B cell (primary cell): Measurements from ENCODE around the gene ATF4. TPM values are rescaled to one million over a fixed set of nuclear protein-coding genes. Genes with fewer than 3 reads are reported as not detected.
A peak's percentile ranks its signal among the peaks of the same experiment; 100 is the strongest.

Experiments used
- ATAC-seq: fragments of 200-7000 bp; cut with Tn5 transposase; one replicate; pipeline ENCODE4 v1.10.0; 2021; ENCODE audit warnings: low read depth, mild to moderate bottlenecking, moderate number of reproducible peaks, moderate library complexity
- CTCF ChIA-PET: fragments of 350-600 bp; sonication (Branson Sonifier 250); formaldehyde crosslinking; loops from one replicate; lab custom pipeline; 2021; ENCODE audit warnings: antibody characterized with exemption, inconsistent platforms; lab: Charles Lee
- POLR2A ChIA-PET: fragments of 350-600 bp; sonication (Branson Sonifier 250); formaldehyde crosslinking; loops from one replicate; lab custom pipeline; 2021; ENCODE audit warnings: antibody characterized with exemption; lab: Charles Lee
- DNase-seq: peaks from one replicate; pipeline ENCODE4 v3.0.0; 2013
- H2AFZ ChIP-seq: 2 replicates; pipeline ENCODE4 v1.6.1; 2012; ENCODE audit warnings: mild to moderate bottlenecking, low read depth, low read length; ENCODE audit not compliant: insufficient read depth, poor library complexity, severe bottlenecking
- H3K27ac ChIP-seq, 2 donors: 1 replicate in 1 of 2; 2 replicates in 1 of 2; pipeline ENCODE4 v1.5.1; 2012 to 2013; ENCODE audit warnings: low read length in 2 of 2, mild to moderate bottlenecking in 2 of 2, moderate library complexity in 1 of 2
- H3K27me3 ChIP-seq, 4 experiments: fragments of 200-600 bp in 1 of 4; sonication (generic) in 1 of 4; replicated peaks in 1 of 4; 1 replicate in 2 of 4; 2 replicates in 2 of 4; pipeline versions ENCODE4 v1.6.1 to v1.7.0; 2013 to 2016; ENCODE audit warnings: low read length in 3 of 4, mild to moderate bottlenecking in 2 of 4, mixed read lengths in 1 of 4, moderate library complexity in 1 of 4; ENCODE audit not compliant: insufficient read depth in 4 of 4, control insufficient read depth in 3 of 4; ENCODE audit errors: control extremely low read depth in 1 of 4
- H3K36me3 ChIP-seq, 2 experiments: replicated peaks in 1 of 2; 1 replicate in 1 of 2; 2 replicates in 1 of 2; pipeline versions ENCODE4 v1.6.1 to v1.7.1; 2013; ENCODE audit warnings: low read length in 1 of 2; ENCODE audit not compliant: insufficient read depth in 2 of 2, control insufficient read depth in 1 of 2; ENCODE audit errors: control extremely low read depth in 1 of 2, extremely low read depth in 1 of 2
- H3K4me1 ChIP-seq, 2 donors: fragments of 200-600 bp in 1 of 2; sonication (generic) in 1 of 2; 1 replicate in 1 of 2; 2 replicates in 1 of 2; pipeline versions ENCODE4 v1.5.1 to v1.6.1; 2013 to 2017; ENCODE audit warnings: low read length in 2 of 2; ENCODE audit not compliant: control insufficient read depth in 2 of 2, insufficient read depth in 2 of 2
- H3K4me2 ChIP-seq: replicated peaks from 2 replicates; pipeline ENCODE3; 2012; ENCODE audit warnings: mild to moderate bottlenecking, low read depth, low read length; ENCODE audit not compliant: poor library complexity, severe bottlenecking
- H3K4me3 ChIP-seq, 5 experiments: fragments of 200-600 bp in 1 of 5; sonication (generic) in 1 of 5; 1 replicate in 3 of 5; 2 replicates in 2 of 5; pipeline versions ENCODE4 v1.5.1 to v1.7.0; 2011 to 2016; ENCODE audit warnings: low read length in 4 of 5, mild to moderate bottlenecking in 4 of 5, low read depth in 2 of 5, control low read depth in 1 of 5, moderate library complexity in 1 of 5; ENCODE audit not compliant: insufficient read depth in 1 of 5; ENCODE audit errors: control extremely low read depth in 1 of 5, extremely low read depth in 1 of 5
- H3K79me2 ChIP-seq: fragments of 200-600 bp; sonication (generic); one replicate; pipeline ENCODE4 v1.6.0; 2016; ENCODE audit warnings: low read length; ENCODE audit not compliant: control insufficient read depth, insufficient read depth
- H3K9ac ChIP-seq: fragments of 200-600 bp; sonication (generic); 2 replicates; pipeline ENCODE4 v1.6.1; 2017; ENCODE audit warnings: mild to moderate bottlenecking, low read length, moderate library complexity
- H3K9me3 ChIP-seq, 3 donors: one replicate each; pipeline versions ENCODE4 v1.6.1 to v1.7.1; 2013; ENCODE audit warnings: low read length in 2 of 3; ENCODE audit not compliant: control insufficient read depth in 2 of 3, insufficient read depth in 1 of 3; ENCODE audit errors: control extremely low read depth in 1 of 3
- H4K20me1 ChIP-seq: 2 replicates; pipeline ENCODE4 v1.6.0; 2012; ENCODE audit warnings: mild to moderate bottlenecking, low read length; ENCODE audit not compliant: insufficient read depth, control insufficient read depth, poor library complexity, severe bottlenecking
- H3K27ac Mint-ChIP-seq: one replicate; pipeline ENCODE4 v1.8.0; 2021; ENCODE audit warnings: mixed read lengths
- H3K27me3 Mint-ChIP-seq: one replicate; pipeline ENCODE4 v1.8.0; 2021; ENCODE audit warnings: mixed read lengths
- H3K4me1 Mint-ChIP-seq: one replicate; pipeline ENCODE4 v1.8.0; 2021; ENCODE audit warnings: mixed read lengths
- H3K4me3 Mint-ChIP-seq: one replicate; pipeline ENCODE4 v1.8.0; 2021; ENCODE audit warnings: mixed read lengths
- H3K9me3 Mint-ChIP-seq: one replicate; pipeline ENCODE4 v1.8.0; 2022; ENCODE audit warnings: mixed read lengths; ENCODE audit not compliant: insufficient read depth
- EZH2 ChIP-seq: IDR thresholded peaks from 2 replicates; pipeline ENCODE4 v1.6.1; 2012; ENCODE audit warnings: borderline replicate concordance, low read depth, mild to moderate bottlenecking, moderate library complexity, low read length; ENCODE audit not compliant: insufficient read depth, poor library complexity, severe bottlenecking
- WGBS: methylation state at CpG from one replicate; pipeline ENCODE4 v1.1.5; 2013; ENCODE audit warnings: missing lambda C conversion rate; ENCODE audit not compliant: insufficient coverage; 5-methylcytosine and 5-hydroxymethylcytosine counted together
- intact Hi-C: fragments of 100-400 bp; cut with micrococcal nuclease; formaldehyde crosslinking; loops from one replicate; pipeline ENCODE4 v1.10.0; 2022
- polyA plus RNA-seq: library from polyadenylated mRNA; depleted of rRNA; stranded (reverse); fragments of >200 nt; gene quantifications from 2 replicates; pipeline ENCODE4 v1.2.3, GENCODE V29; 2012
- total RNA-seq, 2 donors: library from RNA; stranded (reverse); fragments of 120-200 nt in 1 of 2; gene quantifications; 1 replicate in 1 of 2; 2 replicates in 1 of 2; pipeline versions ENCODE4 v1.2.3 to v1.2.4, GENCODE V29; 2013 to 2022
- TF ChIP-seq, protein P1 (sequence below): fragments of 200-600 bp; IDR thresholded peaks from one replicate; pipeline ENCODE4 v1.8.0; 2022; ENCODE audit warnings: antibody characterized with exemption, mild to moderate bottlenecking

The ATF4 gene
- total and polyA plus RNA-seq, 2 donors (not counting 1 experiment from before 2014, with no cell fraction given), result 244 to 678 TPM

DNA sequence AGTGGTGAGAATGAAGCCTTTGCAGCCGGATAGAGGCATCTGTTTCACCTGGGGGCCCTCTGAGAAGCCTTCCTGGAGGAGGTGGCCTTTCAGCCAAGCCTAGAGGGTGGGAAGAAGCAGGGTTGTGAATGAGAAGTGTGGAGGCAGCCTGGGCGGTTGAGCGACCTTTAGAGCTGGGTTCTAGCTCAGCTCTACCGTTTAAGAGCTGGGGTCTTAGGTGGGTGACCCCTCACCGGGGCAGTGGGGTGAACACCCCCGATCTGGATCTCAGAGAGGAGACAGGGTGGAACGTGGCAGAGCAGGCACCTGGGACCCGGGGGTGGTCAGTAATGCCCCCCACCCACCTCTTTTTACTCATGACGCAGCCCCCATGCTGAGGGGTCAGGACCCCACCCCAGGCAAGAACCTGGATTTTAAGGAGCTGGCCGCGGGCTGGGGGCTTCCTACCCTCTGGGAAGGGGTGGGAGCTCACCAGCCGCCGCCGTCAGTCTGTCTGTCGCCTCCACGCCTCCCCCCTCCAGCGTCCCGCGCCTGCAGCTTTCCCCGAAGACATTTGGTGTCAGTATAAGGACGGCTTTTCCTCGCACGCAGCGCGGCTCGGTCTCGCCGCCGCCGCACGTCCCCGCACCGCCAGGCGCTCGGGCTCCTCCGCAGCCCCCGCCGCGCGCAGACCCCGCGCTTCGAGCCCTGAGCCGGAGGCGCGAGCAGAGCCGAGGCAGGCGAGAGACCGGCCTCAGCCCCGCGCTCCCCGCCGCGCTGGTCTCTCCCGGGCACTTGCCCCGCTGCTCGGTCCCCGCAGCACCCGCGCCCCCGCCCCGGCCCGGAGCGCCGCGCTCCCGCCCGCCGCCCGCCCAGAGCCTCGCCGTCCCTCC, 36.8 kb downstream of the ATF4 start:
- CTCF ChIA-PET, result interaction anchor here (0.6 to 7.6 kb wide), 4 partner anchors 299 to 467 kb away, joined by 3 to 68 read pairs (median 3); no protein-coding TSS in a partner anchor
- no peaks in the 10 kb centered on the region for H3K9me3 Mint-ChIP-seq
- peaks cover 0 to 67% (median 27%) of the 10 kb centered on the region in 4 experiments for H3K27me3 ChIP-seq
- ATAC-seq (peak; percentile 14), DNase-seq (peak; percentile 42)
- H3K4me3 Mint-ChIP-seq, result peak overlapping the region; percentile 74
- no peak overlapping the region for H3K4me3 ChIP-seq
- peaks cover 57% of the 10 kb centered on the region for H3K27me3 Mint-ChIP-seq
- no peak overlapping the region for H3K27ac ChIP-seq
- no peaks in the 10 kb centered on the region for H3K36me3 ChIP-seq
- WGBS, result 11% methylated on average over 59 of the region's 72 CpGs
- intact Hi-C loops, result no loop called here
- peaks cover 8 to 16% of the 10 kb centered on the region in 2 donors for H3K4me1 ChIP-seq
- no peaks in the 10 kb centered on the region for H4K20me1 ChIP-seq
- POLR2A ChIA-PET, result no interaction called here
- H3K79me2 ChIP-seq, result no peaks in the 10 kb centered on the region
- H3K4me2 ChIP-seq, result peak overlapping the region; percentile 67
- H3K9ac ChIP-seq, result no peak overlapping the region
- peak; percentile 47 for TF ChIP-seq EZH2
- TF ChIP-seq, protein P1, sequence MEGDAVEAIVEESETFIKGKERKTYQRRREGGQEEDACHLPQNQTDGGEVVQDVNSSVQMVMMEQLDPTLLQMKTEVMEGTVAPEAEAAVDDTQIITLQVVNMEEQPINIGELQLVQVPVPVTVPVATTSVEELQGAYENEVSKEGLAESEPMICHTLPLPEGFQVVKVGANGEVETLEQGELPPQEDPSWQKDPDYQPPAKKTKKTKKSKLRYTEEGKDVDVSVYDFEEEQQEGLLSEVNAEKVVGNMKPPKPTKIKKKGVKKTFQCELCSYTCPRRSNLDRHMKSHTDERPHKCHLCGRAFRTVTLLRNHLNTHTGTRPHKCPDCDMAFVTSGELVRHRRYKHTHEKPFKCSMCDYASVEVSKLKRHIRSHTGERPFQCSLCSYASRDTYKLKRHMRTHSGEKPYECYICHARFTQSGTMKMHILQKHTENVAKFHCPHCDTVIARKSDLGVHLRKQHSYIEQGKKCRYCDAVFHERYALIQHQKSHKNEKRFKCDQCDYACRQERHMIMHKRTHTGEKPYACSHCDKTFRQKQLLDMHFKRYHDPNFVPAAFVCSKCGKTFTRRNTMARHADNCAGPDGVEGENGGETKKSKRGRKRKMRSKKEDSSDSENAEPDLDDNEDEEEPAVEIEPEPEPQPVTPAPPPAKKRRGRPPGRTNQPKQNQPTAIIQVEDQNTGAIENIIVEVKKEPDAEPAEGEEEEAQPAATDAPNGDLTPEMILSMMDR, result no peak
- H3K27ac Mint-ChIP-seq, result peak overlapping the region; percentile 71
- H3K4me1 Mint-ChIP-seq, result peaks cover 10% of the 10 kb centered on the region
- peak overlapping the region; percentile 28 for H2AFZ ChIP-seq
- peaks cover 0 to 3% (median 0%) of the 10 kb centered on the region in 3 donors for H3K9me3 ChIP-seq
